ENCODE data around the gene KCNH1. TPM values are rescaled to one million over a fixed set of nuclear protein-coding genes. Genes with fewer than 3 reads are reported as not detected.

Gene KCNH1
- total RNA-seq, 2 donors from 2014 or later: 3.2 to 3.5 TPM

GRCh38 chr1:211155040-211155439 lies 21.1 kb upstream of the KCNH1 start:
- TF ChIP-seq, protein P1, sequence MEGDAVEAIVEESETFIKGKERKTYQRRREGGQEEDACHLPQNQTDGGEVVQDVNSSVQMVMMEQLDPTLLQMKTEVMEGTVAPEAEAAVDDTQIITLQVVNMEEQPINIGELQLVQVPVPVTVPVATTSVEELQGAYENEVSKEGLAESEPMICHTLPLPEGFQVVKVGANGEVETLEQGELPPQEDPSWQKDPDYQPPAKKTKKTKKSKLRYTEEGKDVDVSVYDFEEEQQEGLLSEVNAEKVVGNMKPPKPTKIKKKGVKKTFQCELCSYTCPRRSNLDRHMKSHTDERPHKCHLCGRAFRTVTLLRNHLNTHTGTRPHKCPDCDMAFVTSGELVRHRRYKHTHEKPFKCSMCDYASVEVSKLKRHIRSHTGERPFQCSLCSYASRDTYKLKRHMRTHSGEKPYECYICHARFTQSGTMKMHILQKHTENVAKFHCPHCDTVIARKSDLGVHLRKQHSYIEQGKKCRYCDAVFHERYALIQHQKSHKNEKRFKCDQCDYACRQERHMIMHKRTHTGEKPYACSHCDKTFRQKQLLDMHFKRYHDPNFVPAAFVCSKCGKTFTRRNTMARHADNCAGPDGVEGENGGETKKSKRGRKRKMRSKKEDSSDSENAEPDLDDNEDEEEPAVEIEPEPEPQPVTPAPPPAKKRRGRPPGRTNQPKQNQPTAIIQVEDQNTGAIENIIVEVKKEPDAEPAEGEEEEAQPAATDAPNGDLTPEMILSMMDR (conservative IDR thresholded peaks at IDR 0.05): no peak
- Histone ChIP-seq H3K27ac (ENCODE audit: low read depth, low read length) (no peak overlapping the region), H3K4me3 (ENCODE audit: low read length) (no peak overlapping the region), H3K27me3 (ENCODE audit: control insufficient read depth, insufficient read depth, low read length, poor library complexity, severe bottlenecking) (no peaks in the 10 kb centered on the region), H3K36me3 (ENCODE audit: control insufficient read depth, insufficient read depth, low read length) (no peaks in the 10 kb centered on the region), H3K4me1 (ENCODE audit: control insufficient read depth, insufficient read depth, low read length) (no peaks in the 10 kb centered on the region), H3K9ac (ENCODE audit: extremely low read depth, low read length, poor library complexity, severe bottlenecking) (no peak overlapping the region), H3K9me3 (ENCODE audit: control insufficient read depth, low read length) (peaks cover 28% of the 10 kb centered on the region)
- no peaks in the 10 kb centered on the region for H3K4me1 Mint-ChIP-seq
- peaks cover 27% of the 10 kb centered on the region for H3K27me3 Mint-ChIP-seq (ENCODE audit: insufficient read depth)
- peaks cover 37% of the 10 kb centered on the region for H3K9me3 Mint-ChIP-seq
- DNase-seq: no peak
- no peak overlapping the region for H3K27ac Mint-ChIP-seq
- WGBS, 2 experiments (ENCODE audit: insufficient coverage in 1 of 2, insufficient read length in 1 of 2): 100% methylated on average over 2 of the region's 2 CpGs; no CpG with 5 or more reads in 1 of the 2 experiments
- H3K4me3 Mint-ChIP-seq: no peak overlapping the region
- peaks cover 21% of the 10 kb centered on the region for H3K36me3 Mint-ChIP-seq (ENCODE audit: low read depth)

GRCh38 chr1:211153932-211154331 lies 20.0 kb upstream of the KCNH1 start:
- H3K9me3 Mint-ChIP-seq: peaks cover 35% of the 10 kb centered on the region
- H3K4me3 ChIP-seq (ENCODE audit: low read length): no peak overlapping the region
- H3K27me3 ChIP-seq (ENCODE audit: control insufficient read depth, insufficient read depth, low read length, poor library complexity, severe bottlenecking): no peaks in the 10 kb centered on the region
- H3K9me3 ChIP-seq (ENCODE audit: control insufficient read depth, low read length): peaks cover 36% of the 10 kb centered on the region
- no peak for DNase-seq
- H3K4me1 Mint-ChIP-seq: no peaks in the 10 kb centered on the region
- H3K36me3 Mint-ChIP-seq (ENCODE audit: low read depth): peaks cover 18% of the 10 kb centered on the region
- H3K4me3 Mint-ChIP-seq: no peak overlapping the region
- no peak overlapping the region for H3K9ac ChIP-seq (ENCODE audit: extremely low read depth, low read length, poor library complexity, severe bottlenecking)
- peaks cover 24% of the 10 kb centered on the region for H3K27me3 Mint-ChIP-seq (ENCODE audit: insufficient read depth)
- no peaks in the 10 kb centered on the region for H3K36me3 ChIP-seq (ENCODE audit: control insufficient read depth, insufficient read depth, low read length)
- no peak overlapping the region for H3K27ac ChIP-seq (ENCODE audit: low read depth, low read length)
- WGBS, 2 experiments (ENCODE audit: insufficient coverage in 1 of 2, insufficient read length in 1 of 2): 73 to 75% methylated on average over 1 of the region's 1 CpG
- no peak overlapping the region for H3K27ac Mint-ChIP-seq
- TF ChIP-seq, protein P1 (conservative IDR thresholded peaks at IDR 0.05): no peak
- no peaks in the 10 kb centered on the region for H3K4me1 ChIP-seq (ENCODE audit: control insufficient read depth, insufficient read depth, low read length)

DNA sequence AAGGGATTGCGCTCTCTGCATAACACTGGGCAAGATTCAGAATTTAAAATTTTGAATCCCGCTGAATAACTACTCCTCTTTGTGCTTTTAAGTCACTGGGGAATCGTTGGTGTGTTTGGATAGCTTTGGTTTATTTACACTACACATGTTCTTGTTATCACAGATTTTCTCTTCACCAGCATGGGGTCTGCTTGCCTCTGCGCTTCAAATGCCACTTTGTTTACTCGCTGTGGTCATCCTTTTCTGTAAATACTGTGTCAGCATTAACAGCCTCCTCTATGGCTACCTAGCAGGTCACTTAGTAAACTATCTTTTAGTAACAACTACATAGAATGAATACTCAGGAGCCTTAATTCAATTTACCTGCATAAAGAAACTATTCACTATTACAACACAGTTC lies 14.4 kb upstream of the KCNH1 start:
- Histone ChIP-seq H3K9ac (ENCODE audit: extremely low read depth, low read length, poor library complexity, severe bottlenecking) (no peak overlapping the region), H3K9me3 (ENCODE audit: control insufficient read depth, low read length) (peaks cover 26% of the 10 kb centered on the region), H3K4me3 (ENCODE audit: low read length) (peak overlapping the region; percentile 52), H3K4me1 (ENCODE audit: control insufficient read depth, insufficient read depth, low read length) (peaks cover 6% of the 10 kb centered on the region), H3K27me3 (ENCODE audit: control insufficient read depth, insufficient read depth, low read length, poor library complexity, severe bottlenecking) (no peaks in the 10 kb centered on the region), H3K36me3 (ENCODE audit: control insufficient read depth, insufficient read depth, low read length) (no peaks in the 10 kb centered on the region), H3K27ac (ENCODE audit: low read depth, low read length) (no peak overlapping the region)
- no peak overlapping the region for H3K27ac Mint-ChIP-seq
- no peak overlapping the region for H3K4me3 Mint-ChIP-seq
- peaks cover 8% of the 10 kb centered on the region for H3K36me3 Mint-ChIP-seq (ENCODE audit: low read depth)
- H3K27me3 Mint-ChIP-seq (ENCODE audit: insufficient read depth): peaks cover 11% of the 10 kb centered on the region
- TF ChIP-seq, protein P1 (conservative IDR thresholded peaks at IDR 0.05): no peak
- peaks cover 15% of the 10 kb centered on the region for H3K9me3 Mint-ChIP-seq
- H3K4me1 Mint-ChIP-seq: peaks cover 13% of the 10 kb centered on the region
- 70 to 78% methylated on average over 2 to 5 of the region's 5 CpGs for WGBS, 2 experiments (ENCODE audit: insufficient coverage in 1 of 2, insufficient read length in 1 of 2)
- DNase-seq: no peak

All from endodermal cell (in vitro differentiated cells).